GM18907 (cell line): ENCODE data around the gene ZNF20.

Source experiments
- ATAC-seq: cut with Tn5 transposase; IDR thresholded peaks from one replicate; pipeline ENCODE4 v1.9.1; 2021; ENCODE audit warnings: mild to moderate bottlenecking, moderate library complexity; ENCODE audit not compliant: unreplicated experiment

ZNF20 gene

DNA sequence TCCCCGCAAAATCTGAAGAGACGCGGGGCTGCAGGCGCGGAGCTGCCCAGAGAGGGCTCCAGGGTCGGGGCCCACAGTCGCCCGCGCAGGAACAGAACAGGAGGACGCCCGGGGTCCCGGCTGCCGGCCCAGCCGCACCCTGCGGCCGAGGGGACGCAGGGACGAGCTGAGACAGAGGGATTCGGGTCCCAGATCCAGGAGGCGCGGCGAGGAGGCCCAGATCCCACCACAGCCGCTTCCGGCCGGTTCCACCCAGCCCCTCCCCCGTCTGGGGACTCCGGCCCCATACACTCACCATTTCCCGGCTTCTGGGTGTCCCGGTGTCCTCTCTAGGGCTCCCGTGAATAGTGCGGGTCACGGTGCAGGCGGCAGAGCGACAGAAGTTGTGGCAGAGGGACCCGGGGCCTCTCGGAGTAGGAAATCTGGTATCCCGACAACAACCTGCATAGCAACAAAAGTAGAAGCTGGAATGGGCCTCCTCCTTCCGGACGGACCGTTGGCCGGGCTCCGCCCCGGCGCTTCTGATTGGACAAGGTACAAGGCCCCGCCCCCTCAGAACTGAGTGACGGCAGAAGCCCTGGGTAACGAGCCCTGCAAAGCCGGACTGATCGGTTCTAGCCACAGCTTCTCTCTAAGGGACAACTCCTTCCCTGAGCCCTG lies at the start of gene ZNF20:
Gene ZNF20, minus strand, starts transcription at position 466 of the 660 bp plus-strand sequence. Its CDS starts 168 bp downstream, at position 298.
- ATAC-seq, result peak; percentile 89

DNA sequence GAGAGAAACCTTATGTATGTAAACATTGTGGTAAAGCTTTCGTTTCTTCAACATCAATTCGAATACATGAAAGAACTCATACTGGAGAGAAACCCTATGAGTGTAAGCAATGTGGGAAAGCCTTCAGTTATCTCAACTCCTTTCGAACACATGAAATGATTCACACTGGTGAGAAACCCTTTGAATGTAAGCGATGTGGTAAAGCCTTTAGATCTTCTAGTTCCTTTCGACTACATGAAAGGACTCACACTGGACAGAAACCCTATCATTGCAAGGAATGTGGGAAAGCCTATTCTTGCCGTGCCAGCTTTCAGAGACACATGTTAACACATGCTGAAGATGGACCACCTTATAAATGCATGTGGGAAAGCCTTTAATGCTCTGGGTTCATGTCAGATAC lies 47.5 kb upstream of the ZNF20 start:
- no peak for ATAC-seq

DNA sequence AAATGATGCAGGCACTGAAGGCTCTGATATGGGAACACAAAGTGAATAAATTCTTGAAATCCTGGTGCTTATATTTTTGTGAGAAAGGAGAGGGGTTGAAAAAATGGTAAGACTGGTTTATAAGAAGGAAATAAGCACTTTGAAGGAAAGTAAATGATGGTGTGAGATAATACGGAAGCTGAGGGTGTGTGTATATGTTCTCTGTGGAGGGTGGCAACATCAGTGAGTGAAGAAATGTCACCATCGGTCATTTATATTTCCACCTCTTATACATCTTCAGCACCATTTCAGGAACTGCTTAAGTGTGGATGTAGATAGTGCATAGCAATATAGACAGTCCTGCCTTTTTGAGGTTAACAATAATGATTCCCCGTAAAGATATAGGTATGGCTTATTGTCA lies 40.2 kb upstream of the ZNF20 start:
- no peak for ATAC-seq

DNA sequence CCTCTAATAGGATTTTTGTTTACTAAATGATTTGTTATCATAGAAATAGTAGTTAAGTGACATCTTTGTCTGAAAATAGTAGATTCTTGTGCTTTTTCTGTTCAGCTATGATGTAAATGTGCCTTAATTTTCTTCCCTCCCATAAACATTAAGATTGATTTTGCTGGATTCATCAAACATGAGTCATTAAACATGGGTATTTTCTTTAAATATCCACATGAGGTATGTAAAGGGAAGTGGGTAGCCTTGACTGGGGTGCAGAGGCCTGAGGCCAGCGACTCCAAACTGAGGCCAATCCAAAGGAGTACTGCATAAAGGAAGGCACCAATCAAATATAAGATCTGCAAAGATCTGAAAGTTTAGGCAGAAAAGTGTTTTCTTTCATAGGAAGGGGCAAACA lies 26.5 kb upstream of the ZNF20 start:
- no peak for ATAC-seq

- no peak for ATAC-seq
Observed at GRCh38 chr19:12163826-12164225, 23.7 kb upstream of the ZNF20 start.

- ATAC-seq, result peak; percentile 91
Observed at GRCh38 chr19:12162882-12163806, 23.0 kb upstream of the ZNF20 start, which contains the start of gene ZNF136. Gene ZNF136, plus strand, starts transcription at chr19:12163096. Its CDS starts 108 bp downstream, at chr19:12163204.

GRCh38 chr19:12162513-12162881 lies 22.3 kb upstream of the ZNF20 start:
- ATAC-seq, result no peak

DNA sequence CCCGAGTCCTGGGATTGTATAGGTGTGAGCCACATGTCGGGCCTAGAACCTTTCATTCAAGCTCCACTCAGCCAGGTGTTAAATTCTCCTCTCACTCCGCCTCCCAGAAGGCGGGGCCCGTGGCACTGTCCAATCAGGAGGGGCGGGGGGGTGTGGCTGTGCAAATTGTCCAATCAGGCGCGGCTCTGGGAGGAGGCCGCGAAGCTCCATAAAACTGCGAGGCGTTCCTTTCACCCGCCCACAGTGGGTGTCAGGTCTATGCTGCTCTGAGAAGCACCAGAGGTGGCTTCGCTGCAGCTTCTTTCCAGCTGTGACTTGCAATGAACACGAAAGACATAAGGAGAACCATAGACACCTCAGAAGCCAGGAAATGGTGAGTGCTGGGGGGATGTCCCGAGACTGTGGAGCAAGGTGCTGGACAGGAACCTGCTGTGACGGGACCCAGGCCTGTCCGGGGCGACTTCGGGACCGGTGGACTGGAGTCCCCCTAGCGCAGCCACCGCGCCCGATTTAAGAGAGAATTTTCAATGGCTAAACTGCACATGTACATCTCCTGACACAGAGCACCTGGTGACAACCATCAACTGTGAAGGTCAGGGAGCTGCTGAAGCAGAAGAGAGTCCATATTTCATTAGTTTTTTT lies 19.7 kb upstream of the ZNF20 start:
- ATAC-seq, result no peak

- peak; percentile 73 for ATAC-seq
Observed at GRCh38 chr19:12156223-12157058, 16.3 kb upstream of the ZNF20 start, which contains the start of gene ZNF625. Gene ZNF625, minus strand, starts transcription at chr19:12156734. Its CDS starts 176 bp downstream, at chr19:12156558.

GRCh38 chr19:12155324-12155860 lies 15.2 kb upstream of the ZNF20 start:
- no peak for ATAC-seq

DNA sequence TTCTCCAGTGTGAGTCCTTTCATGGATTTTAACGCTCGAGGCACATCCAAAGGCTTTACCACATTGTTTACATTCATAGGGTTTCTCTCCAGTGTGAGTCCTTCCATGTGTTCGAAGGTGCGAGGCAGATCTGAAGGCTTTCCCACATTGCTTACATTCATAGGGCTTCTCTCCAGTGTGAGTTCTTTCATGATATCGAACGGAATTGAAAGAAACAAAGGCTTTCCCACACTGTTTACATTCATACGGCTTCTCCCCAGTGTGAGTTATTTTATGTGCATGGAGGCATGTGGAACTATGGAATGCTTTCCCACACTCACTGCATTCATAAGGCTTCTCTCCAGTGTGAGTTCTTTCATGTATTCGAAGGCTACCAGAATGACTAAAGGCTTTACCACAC lies 5.2 kb upstream of the ZNF20 start:
- ATAC-seq, result no peak

DNA sequence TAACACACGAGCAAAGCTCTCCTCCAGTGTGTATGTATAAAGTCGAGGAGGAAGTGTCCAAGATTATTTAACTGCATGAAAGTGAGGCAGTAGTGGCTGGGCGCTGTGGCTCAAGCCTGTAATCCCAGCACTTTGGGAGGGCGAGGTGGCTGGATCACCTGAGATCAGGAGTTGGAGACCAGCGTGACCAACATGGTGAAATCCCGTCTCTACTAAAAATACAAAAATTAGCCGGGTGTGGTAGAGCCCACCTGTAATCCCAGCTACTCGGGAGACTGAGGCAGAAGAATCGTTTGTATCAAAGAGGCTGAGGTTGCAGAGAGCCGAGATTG lies 1.2 kb upstream of the ZNF20 start:
- ATAC-seq, result no peak

- ATAC-seq, result peak; percentile 46
Observed at GRCh38 chr19:12140545-12141404, 625 bp upstream of the ZNF20 start.

GRCh38 chr19:12139269-12139668 lies 881 bp downstream of the ZNF20 start:
- ATAC-seq, result no peak

DNA sequence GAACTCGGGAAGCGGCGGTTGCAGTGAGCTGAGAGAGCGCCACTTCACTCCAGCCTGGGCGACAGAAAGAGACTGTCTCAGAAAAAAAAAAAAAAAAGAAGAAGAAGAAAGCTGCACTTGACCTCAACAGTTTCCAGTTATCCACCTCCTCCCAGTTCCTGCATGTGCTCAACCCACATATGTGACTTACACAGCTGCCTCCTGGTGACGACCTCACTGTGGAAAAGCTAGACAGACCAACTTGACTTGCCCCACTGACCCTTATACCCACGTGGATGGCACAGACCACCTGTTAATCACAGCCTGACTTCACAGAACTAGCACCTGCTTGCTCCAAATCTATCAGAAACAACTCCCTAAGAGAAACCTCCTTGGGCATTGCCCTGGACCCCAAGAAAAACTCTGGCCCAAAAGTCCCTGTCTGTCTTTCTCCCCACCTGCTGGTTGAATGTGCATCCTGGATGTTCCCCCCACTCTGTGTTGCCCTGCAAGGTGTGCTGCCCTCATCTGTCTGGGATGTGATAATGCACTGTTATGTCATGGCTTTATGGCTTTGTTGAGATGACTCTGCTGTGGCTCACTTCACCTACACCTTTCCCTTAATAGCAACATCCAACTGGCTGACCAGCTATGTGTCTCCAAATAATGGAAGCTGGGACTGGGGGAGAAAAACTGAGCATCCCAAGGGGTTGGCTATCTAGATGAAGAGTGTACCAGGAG lies 2.8 kb downstream of the ZNF20 start:
- no peak for ATAC-seq

GRCh38 chr19:12133069-12133468 lies 7.1 kb downstream of the ZNF20 start:
- no peak for ATAC-seq

DNA sequence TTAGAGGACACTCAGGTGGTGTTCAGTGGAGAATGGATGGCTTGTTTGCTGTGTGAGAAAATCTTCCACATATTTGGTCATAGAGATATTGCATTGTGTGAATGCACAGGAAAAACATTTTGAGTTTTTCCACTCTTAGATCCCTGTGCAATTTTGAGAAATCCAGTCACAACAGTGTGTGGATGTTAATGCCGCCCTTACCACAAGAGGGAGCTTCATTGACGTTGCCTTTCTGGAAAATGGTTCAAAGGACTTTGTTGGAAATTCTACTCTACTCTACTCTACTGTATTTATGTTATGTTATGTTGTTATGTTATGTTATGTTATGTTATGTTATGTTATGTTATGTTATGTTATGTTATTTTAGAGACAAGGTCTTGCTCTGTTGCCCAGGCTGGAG lies 13.4 kb downstream of the ZNF20 start:
- ATAC-seq, result no peak

DNA sequence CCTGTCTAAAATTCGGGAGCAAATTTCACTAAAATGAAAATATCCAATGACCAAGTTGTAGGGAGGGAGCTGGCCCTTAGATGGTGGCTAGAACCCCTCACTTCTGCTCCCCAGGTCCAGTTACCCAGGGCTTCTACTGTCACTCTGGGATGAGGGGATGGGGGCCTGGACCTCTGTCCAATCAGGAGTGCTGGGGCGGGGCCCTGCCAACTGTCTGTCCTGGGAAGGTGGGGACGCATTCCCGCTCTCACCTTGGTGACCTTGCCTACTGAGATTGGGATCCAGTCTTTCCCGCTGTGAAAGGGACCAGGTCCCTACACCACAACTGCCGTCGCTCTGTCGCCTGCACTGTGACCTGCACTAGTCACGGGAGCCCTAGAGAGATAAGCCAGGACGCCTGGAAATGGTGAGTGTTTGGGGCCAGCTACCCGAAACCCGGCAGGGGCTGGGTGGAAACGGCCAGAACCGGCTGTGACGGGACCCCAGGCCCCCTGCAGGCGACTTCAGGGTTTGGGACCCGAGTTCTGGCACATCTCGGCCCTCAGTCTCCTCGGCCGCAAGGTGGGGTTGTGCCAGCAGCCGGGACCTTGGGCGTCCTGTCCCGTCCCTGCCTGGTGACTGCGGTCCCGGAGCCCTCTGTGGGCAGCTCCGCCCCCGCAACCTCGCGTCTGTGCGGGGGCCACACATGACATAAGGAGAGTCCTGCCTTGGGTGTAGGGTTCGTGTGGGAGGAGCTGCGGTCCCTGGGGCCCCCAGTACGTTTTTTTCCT lies 22.8 kb downstream of the ZNF20 start:
- ATAC-seq, result no peak
